Neuronal stem cell (in vitro differentiated cells): Measurements from ENCODE around the gene NPAS4. TPM values are rescaled to one million over a fixed set of nuclear protein-coding genes. Genes with fewer than 3 reads are reported as not detected.

Experiments
- DNase-seq: peaks from one replicate; pipeline ENCODE4 v3.0.0-alpha.2; 2013; ENCODE audit warnings: low spot score
- H2AFZ ChIP-seq: one replicate; pipeline ENCODE4 v1.6.1; 2013; ENCODE audit warnings: mild to moderate bottlenecking, low read length, inconsistent platforms
- H2AK5ac ChIP-seq: 2 replicates; pipeline ENCODE4 v1.6.1; 2013; ENCODE audit warnings: low read depth, mild to moderate bottlenecking, inconsistent platforms, low read length, moderate library complexity, mixed read lengths
- H2BK120ac ChIP-seq: 2 replicates; pipeline ENCODE4 v1.6.1; 2013; ENCODE audit warnings: low read depth, mild to moderate bottlenecking, inconsistent platforms, low read length, moderate library complexity, mixed read lengths
- H2BK12ac ChIP-seq: one replicate; pipeline ENCODE4 v1.6.1; 2013; ENCODE audit warnings: low read length, inconsistent platforms
- H2BK15ac ChIP-seq: 2 replicates; pipeline ENCODE4 v1.6.1; 2013; ENCODE audit warnings: mild to moderate bottlenecking, low read length, inconsistent platforms, mixed read lengths
- H2BK5ac ChIP-seq: one replicate; pipeline ENCODE4 v1.6.1; 2013; ENCODE audit warnings: inconsistent platforms, mild to moderate bottlenecking, low read length, moderate library complexity
- H3K14ac ChIP-seq: one replicate; pipeline ENCODE4 v1.6.1; 2013; ENCODE audit warnings: low read length, inconsistent platforms
- H3K18ac ChIP-seq: 2 replicates; pipeline ENCODE4 v1.6.1; 2013; ENCODE audit warnings: low read length, inconsistent platforms
- H3K23ac ChIP-seq: 2 replicates; pipeline ENCODE4 v1.6.1; 2013; ENCODE audit warnings: low read depth, mild to moderate bottlenecking, mixed read lengths, low read length, inconsistent platforms; ENCODE audit not compliant: poor library complexity
- H3K27ac ChIP-seq: replicated peaks from 3 replicates; pipeline ENCODE4 v1.5.1; 2013; ENCODE audit warnings: low read length, inconsistent platforms
- H3K27me3 ChIP-seq, 3 experiments: 2 replicates each; pipeline ENCODE4 v1.6.1; 2013; ENCODE audit warnings: low read length in 3 of 3, mild to moderate bottlenecking in 2 of 3, inconsistent platforms in 1 of 3, low read depth in 1 of 3, mixed read lengths in 1 of 3, moderate library complexity in 1 of 3; ENCODE audit not compliant: control insufficient read depth in 3 of 3, insufficient read depth in 3 of 3
- H3K36me3 ChIP-seq, 2 donors: replicated peaks in 1 of 2; 2 replicates each; pipeline ENCODE4 v1.6.1; 2013; ENCODE audit warnings: low read length in 2 of 2; ENCODE audit not compliant: control insufficient read depth in 2 of 2, insufficient read depth in 2 of 2
- H3K4ac ChIP-seq: 2 replicates; pipeline ENCODE4 v1.6.1; 2013; ENCODE audit warnings: inconsistent platforms, mild to moderate bottlenecking, low read length, moderate library complexity
- H3K4me1 ChIP-seq, 2 donors: 1 replicate in 1 of 2; 2 replicates in 1 of 2; pipeline ENCODE4 v1.6.1; 2013; ENCODE audit warnings: low read length in 2 of 2, low read depth in 1 of 2; ENCODE audit not compliant: control insufficient read depth in 2 of 2, insufficient read depth in 1 of 2
- H3K4me2 ChIP-seq: one replicate; pipeline ENCODE4 v1.6.1; 2013; ENCODE audit warnings: mild to moderate bottlenecking, low read length, inconsistent platforms; ENCODE audit not compliant: insufficient read depth, poor library complexity, severe bottlenecking
- H3K4me3 ChIP-seq, 2 donors: 2 replicates each; pipeline ENCODE4 v1.5.1; 2013; ENCODE audit warnings: low read length in 2 of 2, mild to moderate bottlenecking in 2 of 2, inconsistent platforms in 1 of 2, moderate library complexity in 1 of 2
- H3K79me1 ChIP-seq: one replicate; pipeline ENCODE4 v1.6.1; 2013; ENCODE audit warnings: low read depth, mild to moderate bottlenecking, inconsistent platforms, low read length, moderate library complexity
- H3K9ac ChIP-seq: one replicate; pipeline ENCODE4 v1.6.1; 2013; ENCODE audit warnings: mild to moderate bottlenecking, low read depth, low read length, inconsistent platforms; ENCODE audit not compliant: poor library complexity
- H3K9me3 ChIP-seq, 2 donors: replicated peaks in 1 of 2; 2 replicates each; pipeline versions ENCODE3 to v1.6.1; 2013; ENCODE audit warnings: low read length in 2 of 2, mild to moderate bottlenecking in 2 of 2, inconsistent platforms in 1 of 2, low read depth in 1 of 2, mixed read lengths in 1 of 2, moderate library complexity in 1 of 2; ENCODE audit not compliant: control insufficient read depth in 2 of 2, insufficient read depth in 1 of 2
- H4K8ac ChIP-seq: one replicate; pipeline ENCODE4 v1.6.1; 2013; ENCODE audit warnings: low read depth, mild to moderate bottlenecking, inconsistent platforms, low read length, moderate library complexity
- H4K91ac ChIP-seq: one replicate; pipeline ENCODE4 v1.6.1; 2013; ENCODE audit warnings: low read length, low read depth, mild to moderate bottlenecking, inconsistent platforms; ENCODE audit not compliant: poor library complexity
- WGBS, 2 donors: extraction: QIAGEN DNeasy Blood & Tissue Kit; methylation state at CpG; one replicate each; pipeline ENCODE4 v1.1.7; 2013; ENCODE audit warnings: missing lambda C conversion rate in 2 of 2, mixed read lengths in 1 of 2; ENCODE audit not compliant: insufficient read length in 2 of 2, insufficient replicate concordance in 1 of 2; ENCODE audit errors: extremely low coverage in 2 of 2; 5-methylcytosine and 5-hydroxymethylcytosine counted together
- polyA plus RNA-seq, 2 experiments: library from polyadenylated mRNA; stranded (reverse); fragments of 200-250 nt; gene quantifications; one replicate each; pipeline ENCODE4 v1.2.3, GENCODE V29; 2013

Gene NPAS4
- 0.74 TPM for polyA plus RNA-seq (2013, experiment 1 of 2)
- 0.62 TPM for polyA plus RNA-seq (2013, experiment 2 of 2)

- peak within 1 kb of the TSS in 1 of 2 donors; percentile 31 for H3K4me3 ChIP-seq
These were observed at the start of gene NPAS4 for GRCh38 chr11:66420671-66421476. TSS of gene NPAS4 (plus strand) at chr11:66421035. CDS start at chr11:66421180, 145 bp downstream.

GRCh38 chr11:66371627-66372415 is 49.0 kb upstream of the NPAS4 start, which contains the start of gene SLC29A2:
TSS of gene SLC29A2 (minus strand) at chr11:66371760. CDS start at chr11:66371591, 169 bp downstream.
- no peak within 1 kb of the TSS for H3K4ac ChIP-seq
- peak within 1 kb of the TSS; percentile 12 for H2AK5ac ChIP-seq
- no peaks in the 10 kb centered on the region for H3K27me3 ChIP-seq
- peak within 1 kb of the TSS; percentile 99 for H2AFZ ChIP-seq
- peak; percentile 90 for DNase-seq
- H3K79me1 ChIP-seq, result peaks cover 13% of the 10 kb centered on the region
- H2BK120ac ChIP-seq, result peak within 1 kb of the TSS; percentile 69
- H3K4me2 ChIP-seq, result peak within 1 kb of the TSS; percentile 72
- WGBS, 2 donors, result no CpG with 5 or more reads among the region's 72 CpGs
- peak within 1 kb of the TSS; percentile 95 for H3K14ac ChIP-seq
- peaks cover 0 to 29% of the 10 kb centered on the region in 2 donors for H3K36me3 ChIP-seq
- H3K18ac ChIP-seq, result peak within 1 kb of the TSS; percentile 99
- peak within 1 kb of the TSS; percentile 95 for H2BK5ac ChIP-seq
- no peaks in the 10 kb centered on the region for H3K9me3 ChIP-seq
- no peak within 1 kb of the TSS for H2BK12ac ChIP-seq
- peak within 1 kb of the TSS; percentile 92 for H3K27ac ChIP-seq
- H3K23ac ChIP-seq, result peak within 1 kb of the TSS; percentile 66
- no peak within 1 kb of the TSS for H4K91ac ChIP-seq
- peak within 1 kb of the TSS; percentile 91 for H3K9ac ChIP-seq
- peak within 1 kb of the TSS; percentile 40 for H2BK15ac ChIP-seq
- peak within 1 kb of the TSS; percentile 66 to 83 for H3K4me3 ChIP-seq
- H4K8ac ChIP-seq, result no peak within 1 kb of the TSS
- peaks cover 10 to 18% of the 10 kb centered on the region in 2 donors for H3K4me1 ChIP-seq

More at GRCh38 chr11:66420671-66421476, at the start of gene NPAS4:
- peaks cover 12 to 26% (median 13%) of the 10 kb centered on the region in 3 experiments for H3K27me3 ChIP-seq
- no peak within 1 kb of the TSS for H2AK5ac ChIP-seq
- WGBS, 2 donors, result no CpG with 5 or more reads among the region's 71 CpGs
- H3K79me1 ChIP-seq, result no peaks in the 10 kb centered on the region
- H3K36me3 ChIP-seq, result peaks cover 15 to 27% of the 10 kb centered on the region in 2 donors
- no peak within 1 kb of the TSS for H2AFZ ChIP-seq
- peak within 1 kb of the TSS; percentile 62 for H3K23ac ChIP-seq
- no peak within 1 kb of the TSS for H2BK5ac ChIP-seq
- peak within 1 kb of the TSS; percentile 22 for H3K18ac ChIP-seq
- H3K9ac ChIP-seq, result no peak within 1 kb of the TSS
- H2BK120ac ChIP-seq, result no peak within 1 kb of the TSS
- peak within 1 kb of the TSS; percentile 43 for H3K4me2 ChIP-seq
- H3K9me3 ChIP-seq, result no peaks in the 10 kb centered on the region
- H3K4ac ChIP-seq, result no peak within 1 kb of the TSS
- no peak within 1 kb of the TSS for H2BK15ac ChIP-seq
- no peak within 1 kb of the TSS for H4K91ac ChIP-seq
- no peak within 1 kb of the TSS for H2BK12ac ChIP-seq
- no peak within 1 kb of the TSS for H3K27ac ChIP-seq
- peaks cover 5 to 25% of the 10 kb centered on the region in 2 donors for H3K4me1 ChIP-seq
- H3K14ac ChIP-seq, result no peak within 1 kb of the TSS
- H4K8ac ChIP-seq, result no peak within 1 kb of the TSS
- DNase-seq, result no peak

GRCh38 chr11:66373265-66373664 is 47.6 kb upstream of the NPAS4 start:
- H3K27me3 ChIP-seq, result no peaks in the 10 kb centered on the region
- H3K9me3 ChIP-seq, result no peaks in the 10 kb centered on the region
- H3K27ac ChIP-seq, result no peak overlapping the region
- no peak overlapping the region for H3K9ac ChIP-seq
- H3K4ac ChIP-seq, result no peak overlapping the region
- no peak overlapping the region for H3K18ac ChIP-seq
- no peak overlapping the region for H2BK5ac ChIP-seq
- no peak overlapping the region for H4K8ac ChIP-seq
- no peak overlapping the region for H3K14ac ChIP-seq
- no peak overlapping the region for H4K91ac ChIP-seq
- H3K79me1 ChIP-seq, result peaks cover 13% of the 10 kb centered on the region
- H3K4me2 ChIP-seq, result no peak overlapping the region
- peaks cover 0 to 15% of the 10 kb centered on the region in 2 donors for H3K36me3 ChIP-seq
- no peak overlapping the region for H2BK120ac ChIP-seq
- no CpG with 5 or more reads among the region's 5 CpGs for WGBS, 2 donors
- H3K4me1 ChIP-seq, result peaks cover 10 to 18% of the 10 kb centered on the region in 2 donors
- H3K4me3 ChIP-seq, result no peak overlapping the region
- H2AK5ac ChIP-seq, result no peak overlapping the region
- no peak for DNase-seq
- H3K23ac ChIP-seq, result no peak overlapping the region
- no peak overlapping the region for H2AFZ ChIP-seq
- no peak overlapping the region for H2BK15ac ChIP-seq
- H2BK12ac ChIP-seq, result no peak overlapping the region
